SK-N-SH (cell line): ENCODE results near the gene C2orf74. TPM values are rescaled to one million over a fixed set of nuclear protein-coding genes. Genes with fewer than 3 reads are reported as not detected.

Experiments
- CTCF ChIA-PET: fragments of 300-600, 350-600 bp; formaldehyde crosslinking; extraction: SDS; loops from one replicate; lab custom pipeline; 2021; lab: Yijun Ruan, JAX
- POLR2A ChIA-PET: fragments of 350-600 bp; sonication (Branson Sonifier 250); formaldehyde crosslinking; extraction: SDS; loops from one replicate; lab custom pipeline; 2020; ENCODE audit warnings: antibody characterized with exemption, inconsistent platforms; lab: Yijun Ruan, JAX
- DNase-seq: peaks from one replicate; pipeline ENCODE4 v3.0.0; 2012
- H2AFZ ChIP-seq: fragments of 200-600 bp; sonication (generic); 2 replicates; pipeline ENCODE4 v1.8.1; 2016; ENCODE audit warnings: antibody characterized with exemption, mild to moderate bottlenecking, low read depth
- H3F3A ChIP-seq: fragments of 200-600 bp; sonication (generic); replicated peaks from 2 replicates; pipeline ENCODE3; 2016; ENCODE audit warnings: antibody characterized with exemption, mild to moderate bottlenecking; ENCODE audit not compliant: insufficient read depth
- H3K27ac ChIP-seq, 2 experiments: fragments of 200-500 bp in 1 of 2; fragments of 200-600 bp in 1 of 2; sonication (Bioruptor generic) in 1 of 2; sonication (generic), shearing (Covaris generic) in 1 of 2; 2 replicates each; pipeline versions ENCODE4 v1.5.1 to v1.6.1; 2014 to 2016; ENCODE audit warnings: low read depth in 2 of 2, inconsistent platforms in 1 of 2, low read length in 1 of 2, mild to moderate bottlenecking in 1 of 2, mixed read lengths in 1 of 2
- H3K27me3 ChIP-seq: fragments of 200-600 bp; sonication (generic), shearing (Covaris generic); 2 replicates; pipeline ENCODE4 v1.6.1; 2016; ENCODE audit warnings: mixed run types; ENCODE audit not compliant: insufficient read depth
- H3K36me3 ChIP-seq, 2 experiments: fragments of 200-500 bp in 1 of 2; fragments of 200-600 bp in 1 of 2; sonication (Bioruptor generic) in 1 of 2; sonication (generic) in 1 of 2; replicated peaks in 1 of 2; 2 replicates each; pipeline versions ENCODE3 to v1.5.1; 2014 to 2016; ENCODE audit warnings: low read length in 1 of 2, mild to moderate bottlenecking in 1 of 2; ENCODE audit not compliant: insufficient read depth in 2 of 2, control insufficient read depth in 1 of 2
- H3K4me1 ChIP-seq, 2 experiments: fragments of 200-500 bp in 1 of 2; fragments of 200-600 bp in 1 of 2; sonication (Bioruptor generic) in 1 of 2; sonication (generic), shearing (Covaris generic) in 1 of 2; 2 replicates each; pipeline versions ENCODE4 v1.5.1 to v1.6.1; 2014 to 2016; ENCODE audit warnings: low read depth in 1 of 2, low read length in 1 of 2, mixed run types in 1 of 2; ENCODE audit not compliant: insufficient read depth in 2 of 2, control insufficient read depth in 1 of 2
- H3K4me2 ChIP-seq: fragments of 200-600 bp; sonication (generic), shearing (Covaris generic); 2 replicates; pipeline ENCODE4 v1.6.1; 2017; ENCODE audit warnings: mixed run types
- H3K4me3 ChIP-seq, 2 experiments: fragments of 200-500 bp in 1 of 2; fragments of 200-600 bp in 1 of 2; sonication (Bioruptor generic) in 1 of 2; sonication (generic), shearing (Covaris generic) in 1 of 2; 2 replicates each; pipeline versions ENCODE4 v1.5.1 to v1.8.1; 2014 to 2016; ENCODE audit warnings: low read depth in 2 of 2, inconsistent platforms in 1 of 2, low read length in 1 of 2, mild to moderate bottlenecking in 1 of 2, mixed read lengths in 1 of 2, moderate library complexity in 1 of 2
- H3K79me2 ChIP-seq: fragments of 200-600 bp; sonication (generic); 2 replicates; pipeline ENCODE4 v1.8.1; 2017; ENCODE audit warnings: mild to moderate bottlenecking; ENCODE audit not compliant: insufficient read depth
- H3K9ac ChIP-seq: fragments of 200-600 bp; sonication (generic); 2 replicates; pipeline ENCODE4 v1.6.1; 2017; ENCODE audit warnings: mixed run types
- H3K9me2 ChIP-seq: fragments of 200-600 bp; sonication (generic); 2 replicates; pipeline ENCODE4 v1.6.1; 2017; ENCODE audit warnings: mixed run types
- H3K9me3 ChIP-seq: fragments of 200-600 bp; sonication (generic); 2 replicates; pipeline ENCODE4 v1.6.1; 2017; ENCODE audit warnings: mixed run types, mild to moderate bottlenecking, moderate library complexity
- H4K20me1 ChIP-seq: fragments of 200-600 bp; sonication (generic); 2 replicates; pipeline ENCODE4 v1.6.1; 2017; ENCODE audit warnings: mild to moderate bottlenecking, mixed run types; ENCODE audit not compliant: insufficient read depth
- CTCF ChIP-seq: fragments of 200-600 bp; sonication (generic); IDR thresholded peaks from 2 replicates; pipeline ENCODE4 v1.6.1; 2017; ENCODE audit warnings: antibody characterized with exemption, mild to moderate bottlenecking, moderate library complexity
- EZH2phosphoT487 ChIP-seq: fragments of 200-600 bp; sonication (generic); IDR thresholded peaks from 2 replicates; pipeline ENCODE4 v1.6.1; 2017; ENCODE audit warnings: low read depth, mixed run types, mild to moderate bottlenecking, antibody characterized with exemption, moderate library complexity, borderline replicate concordance
- FOSL2 ChIP-seq: IDR thresholded peaks from 2 replicates; pipeline ENCODE4 v1.4.0; 2012; ENCODE audit warnings: low read depth, mild to moderate bottlenecking, moderate library complexity, borderline replicate concordance
- FOXJ3 ChIP-seq: sonication (generic); formaldehyde crosslinking; IDR thresholded peaks from 2 replicates; pipeline ENCODE4 v1.5.1; 2020; ENCODE audit warnings: mild to moderate bottlenecking, missing genetic modification reagents
- MEF2A ChIP-seq: IDR thresholded peaks from 2 replicates; pipeline ENCODE4 v1.4.0; 2012; ENCODE audit warnings: low read depth, borderline replicate concordance
- POLR2AphosphoS5 ChIP-seq: IDR thresholded peaks from 2 replicates; pipeline ENCODE4 v1.6.1; 2012; ENCODE audit warnings: low read depth, low read length
- RAD21 ChIP-seq: IDR thresholded peaks from 2 replicates; pipeline ENCODE4 v1.6.1; 2012; ENCODE audit warnings: mild to moderate bottlenecking, low read length
- REST ChIP-seq: IDR thresholded peaks from 2 replicates; pipeline ENCODE4 v1.6.1; 2012; ENCODE audit warnings: mild to moderate bottlenecking, low read depth, low read length, moderate library complexity
- RXRA ChIP-seq: IDR thresholded peaks from 2 replicates; pipeline ENCODE4 v1.4.0; 2012; ENCODE audit warnings: low read depth, mild to moderate bottlenecking, borderline replicate concordance
- SIN3A ChIP-seq: IDR thresholded peaks from 2 replicates; pipeline ENCODE4 v1.6.1; 2012; ENCODE audit warnings: low read depth, mild to moderate bottlenecking, low read length, moderate library complexity, borderline replicate concordance
- TAF1 ChIP-seq: IDR thresholded peaks from 2 replicates; pipeline ENCODE4 v1.6.1; 2012; ENCODE audit warnings: low read depth, mild to moderate bottlenecking, low read length, moderate library complexity, borderline replicate concordance
- TCF12 ChIP-seq: IDR thresholded peaks from 2 replicates; pipeline ENCODE4 v1.4.0; 2012
- USF2 ChIP-seq: fragments of 150-350 bp; IDR thresholded peaks from 2 replicates; pipeline ENCODE4 v1.6.1; 2017; ENCODE audit warnings: antibody characterized with exemption, low read length, low read depth, borderline replicate concordance
- YY1 ChIP-seq: IDR thresholded peaks from 2 replicates; pipeline ENCODE4 v1.4.0; 2012; ENCODE audit warnings: low read depth, mild to moderate bottlenecking
- WGBS: methylation state at CpG from one replicate; pipeline ENCODE4 v1.1.6; 2017; ENCODE audit warnings: low lambda C conversion rate; 5-methylcytosine and 5-hydroxymethylcytosine counted together
- polyA plus RNA-seq, 3 experiments: library from polyadenylated mRNA; depleted of rRNA; stranded (reverse); fragments of >200 nt; gene quantifications; 2 replicates each; pipeline ENCODE4 v1.2.3, GENCODE V29; 2012

C2orf74 gene
- polyA plus RNA-seq, 1 of the 3 experiments (the other 2 are of a cell fraction): 24.1 TPM

GRCh38 chr2:61181382-61182058 is 19.5 kb downstream of the C2orf74 start:
- Histone ChIP-seq H2AFZ (no peak overlapping the region), H3K9me3 (no peaks in the 10 kb centered on the region), H3K36me3 (peaks cover 52% of the 10 kb centered on the region in 2 experiments), H3K9ac (no peak overlapping the region), H3K4me1 (peaks cover 41 to 43% of the 10 kb centered on the region in 2 experiments), H3F3A (peaks cover 21% of the 10 kb centered on the region), H3K9me2 (no peaks in the 10 kb centered on the region), H3K4me2 (peak overlapping the region; percentile 95; the same call in 1 of the 2 replicates)
- CTCF ChIA-PET: no interaction called here
- no peak for TF ChIP-seq MEF2A
- TF ChIP-seq, all 33 proteins: peak for 0
- no peak for DNase-seq
- H3K79me2 ChIP-seq: peaks cover 54% of the 10 kb centered on the region; the same call in 1 of the 2 replicates
- 88% methylated on average over 9 of the region's 10 CpGs for WGBS
- H3K4me3 ChIP-seq: no peak overlapping the region
- H3K27ac ChIP-seq: no peak overlapping the region
- POLR2A ChIA-PET: interaction anchor here (0.7 kb wide), 1 partner anchor 17 kb away, joined by 4 read pairs; no protein-coding TSS in a partner anchor
- H4K20me1 ChIP-seq: no peaks in the 10 kb centered on the region
- H3K27me3 ChIP-seq: no peaks in the 10 kb centered on the region

GRCh38 chr2:61182059-61182383 is 20.0 kb downstream of the C2orf74 start:
- H3K4me1 ChIP-seq: peaks cover 41 to 44% of the 10 kb centered on the region in 2 experiments
- ChIA-PET CTCF (no interaction called here), POLR2A (interaction anchor here (0.7 kb wide), 1 partner anchor 18 kb away, joined by 4 read pairs; no protein-coding TSS in a partner anchor)
- H3K9ac ChIP-seq: no peak overlapping the region
- WGBS: 89% methylated on average over 6 of the region's 6 CpGs
- no peaks in the 10 kb centered on the region for H4K20me1 ChIP-seq
- H3K9me3 ChIP-seq: no peaks in the 10 kb centered on the region
- DNase-seq: no peak
- H2AFZ ChIP-seq: no peak overlapping the region
- H3K36me3 ChIP-seq: peaks cover 57 to 58% of the 10 kb centered on the region in 2 experiments
- no peak overlapping the region for H3K4me3 ChIP-seq
- no peaks in the 10 kb centered on the region for H3K9me2 ChIP-seq
- peaks cover 21% of the 10 kb centered on the region for H3F3A ChIP-seq
- H3K4me2 ChIP-seq: peak overlapping the region; percentile 95; the same call in 1 of the 2 replicates
- TF ChIP-seq FOXJ3 (CRISPR knock-in tag) (no peak), EZH2phosphoT487 (no peak), MEF2A (no peak), CTCF (no peak), REST (no peak), TAF1 (no peak), SIN3A (no peak), POLR2AphosphoS5 (no peak), YY1 (no peak), RXRA (no peak), TCF12 (no peak), FOSL2 (no peak), RAD21 (no peak), USF2 (no peak)
- H3K27me3 ChIP-seq: no peaks in the 10 kb centered on the region
- peaks cover 54% of the 10 kb centered on the region; the same call in 1 of the 2 replicates for H3K79me2 ChIP-seq
- no peak overlapping the region for H3K27ac ChIP-seq
